HepG2 (cell line): ENCODE data around the gene HIGD1A. TPM values are rescaled to one million over a fixed set of nuclear protein-coding genes. Genes with fewer than 3 reads are reported as not detected.

ENCODE experiments used
- CEBPZ ChIP-seq: IDR thresholded peaks from 2 replicates; pipeline ENCODE4 v1.6.1; 2012; ENCODE audit warnings: low read length, improper control_type of control experiment
- DZIP1 ChIP-seq: sonication (generic); formaldehyde crosslinking; IDR thresholded peaks from 2 replicates; pipeline ENCODE4 v1.5.0; 2020; ENCODE audit warnings: mild to moderate bottlenecking, missing genetic modification reagents
- HNRNPL ChIP-seq: fragments of 200-400 bp; formaldehyde crosslinking; IDR thresholded peaks from 2 replicates; pipeline ENCODE4 v1.6.1; 2017; ENCODE audit warnings: mild to moderate bottlenecking, low read depth, low read length
- MTA1 ChIP-seq: sonication (generic); formaldehyde crosslinking; IDR thresholded peaks from 2 replicates; pipeline ENCODE4 v1.4.0; 2020; ENCODE audit warnings: missing genetic modification reagents, mild to moderate bottlenecking, borderline replicate concordance
- MXD1 ChIP-seq: sonication (generic); formaldehyde crosslinking; IDR thresholded peaks from 2 replicates; pipeline ENCODE4 v1.4.0; 2020; ENCODE audit warnings: mild to moderate bottlenecking, missing genetic modification reagents
- NFE2 ChIP-seq: sonication (generic); formaldehyde crosslinking; IDR thresholded peaks from 2 replicates; pipeline ENCODE4 v1.4.0; 2020; ENCODE audit warnings: missing genetic modification reagents
- NFYC ChIP-seq: IDR thresholded peaks from 2 replicates; pipeline ENCODE4 v1.6.1; 2016; ENCODE audit warnings: missing genetic modification reagents, missing compliant biosample characterization
- POLR2AphosphoS2 ChIP-seq: IDR thresholded peaks from 2 replicates; pipeline ENCODE4 v1.6.1; 2011; ENCODE audit warnings: low read depth, low read length, improper control_type of control experiment
- RCOR2 ChIP-seq: IDR thresholded peaks from 2 replicates; pipeline ENCODE4 v1.6.1; 2016; ENCODE audit warnings: missing biosample characterization, missing genetic modification reagents
- SKI ChIP-seq: fragments of 450-650 bp; IDR thresholded peaks from one replicate; pipeline ENCODE4 v1.6.1; 2018; ENCODE audit warnings: mild to moderate bottlenecking; ENCODE audit not compliant: partially characterized antibody
- SOX5 ChIP-seq: IDR thresholded peaks from 2 replicates; pipeline ENCODE4 v1.6.1; 2016; ENCODE audit warnings: borderline replicate concordance
- SUZ12 ChIP-seq: fragments of 150-350 bp; IDR thresholded peaks from 2 replicates; pipeline ENCODE4 v1.6.1; 2014; ENCODE audit warnings: low read depth, low read length
- ZBTB7B ChIP-seq: sonication (generic); formaldehyde crosslinking; IDR thresholded peaks from 2 replicates; pipeline ENCODE4 v1.4.0; 2020; ENCODE audit warnings: missing genetic modification reagents
- ZKSCAN8 ChIP-seq: IDR thresholded peaks from 2 replicates; pipeline ENCODE4 v1.6.1; 2016; ENCODE audit warnings: borderline replicate concordance, missing genetic modification reagents, missing compliant biosample characterization
- ZNF451 ChIP-seq: sonication (generic); formaldehyde crosslinking; IDR thresholded peaks from 2 replicates; pipeline ENCODE4 v1.5.0; 2020; ENCODE audit warnings: mild to moderate bottlenecking, missing genetic modification reagents
- ZNF605 ChIP-seq: sonication (generic); formaldehyde crosslinking; IDR thresholded peaks from 2 replicates; pipeline ENCODE4 v1.8.0; 2022; ENCODE audit warnings: mild to moderate bottlenecking, missing genetic modification reagents
- ZSCAN21 ChIP-seq: sonication (generic); formaldehyde crosslinking; IDR thresholded peaks from 2 replicates; pipeline ENCODE4 v1.8.0; 2022; ENCODE audit warnings: mild to moderate bottlenecking, missing genetic modification reagents, moderate library complexity, borderline replicate concordance
- polyA plus RNA-seq, 8 experiments: library from polyadenylated mRNA; depleted of rRNA in 3 of 8; stranded (reverse) in 7 of 8; unstranded in 1 of 8; fragments of >200 nt; fragmentation: Illumina TruSeq in 4 of 8; extraction: Trizol in 4 of 8; gene quantifications; 2 replicates each; pipeline versions ENCODE4 v1.2.1 to v1.2.3, GENCODE V29; 2011 to 2016; ENCODE audit warnings: low read depth in 4 of 8, missing spikeins in 1 of 8, mixed read lengths in 1 of 8; ENCODE audit not compliant: insufficient read depth in 1 of 8
- total RNA-seq, 5 experiments: library from RNA; depleted of rRNA; stranded (reverse); fragments of >200 nt; fragmentation: Illumina TruSeq; extraction: Trizol; gene quantifications; 2 replicates each; pipeline ENCODE4 v1.2.3, GENCODE V29; 2016; ENCODE audit warnings: low read depth in 1 of 5
- TF ChIP-seq, protein P1 (sequence below): sonication (generic); formaldehyde crosslinking; IDR thresholded peaks from 2 replicates; pipeline ENCODE4 v1.8.0; 2022; ENCODE audit warnings: mild to moderate bottlenecking, missing genetic modification reagents; ENCODE audit not compliant: insufficient replicate concordance
- TF ChIP-seq, protein P2 (sequence below): sonication (generic); formaldehyde crosslinking; IDR thresholded peaks from 2 replicates; pipeline ENCODE4 v1.4.0; 2020; ENCODE audit warnings: missing genetic modification reagents, borderline replicate concordance

The HIGD1A gene
- total and polyA plus RNA-seq, 2 of the 13 experiments (the other 11 are each of a cell fraction or from before 2014, with no cell fraction given): 222 to 253 TPM

DNA sequence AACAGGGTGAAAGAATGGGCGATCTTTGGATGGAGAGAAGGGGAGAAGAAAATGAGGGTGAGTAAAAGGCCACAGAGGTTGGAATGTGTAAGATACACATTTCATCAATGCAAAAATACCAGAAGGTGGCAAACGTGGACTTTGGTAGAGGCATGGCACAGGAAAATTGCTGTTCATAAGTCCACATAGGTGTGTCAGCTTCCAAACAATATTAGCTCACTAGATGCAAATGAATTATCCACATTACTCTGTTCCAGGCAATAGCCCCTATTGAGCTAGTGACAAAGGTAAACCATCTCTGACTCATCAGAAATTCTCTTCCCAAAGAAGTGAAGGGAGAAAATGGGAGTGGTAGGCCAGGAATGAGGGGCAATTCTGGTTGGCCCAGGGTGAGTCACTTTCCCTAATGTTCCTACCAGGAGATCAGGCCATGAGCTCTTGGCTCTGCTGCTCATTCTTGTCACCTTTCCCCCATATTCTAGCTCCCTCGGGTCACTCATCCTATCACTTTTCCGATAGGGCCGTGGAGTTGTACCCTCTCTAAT lies 24.9 kb upstream of the HIGD1A start (continued):
- TF ChIP-seq, protein P1, sequence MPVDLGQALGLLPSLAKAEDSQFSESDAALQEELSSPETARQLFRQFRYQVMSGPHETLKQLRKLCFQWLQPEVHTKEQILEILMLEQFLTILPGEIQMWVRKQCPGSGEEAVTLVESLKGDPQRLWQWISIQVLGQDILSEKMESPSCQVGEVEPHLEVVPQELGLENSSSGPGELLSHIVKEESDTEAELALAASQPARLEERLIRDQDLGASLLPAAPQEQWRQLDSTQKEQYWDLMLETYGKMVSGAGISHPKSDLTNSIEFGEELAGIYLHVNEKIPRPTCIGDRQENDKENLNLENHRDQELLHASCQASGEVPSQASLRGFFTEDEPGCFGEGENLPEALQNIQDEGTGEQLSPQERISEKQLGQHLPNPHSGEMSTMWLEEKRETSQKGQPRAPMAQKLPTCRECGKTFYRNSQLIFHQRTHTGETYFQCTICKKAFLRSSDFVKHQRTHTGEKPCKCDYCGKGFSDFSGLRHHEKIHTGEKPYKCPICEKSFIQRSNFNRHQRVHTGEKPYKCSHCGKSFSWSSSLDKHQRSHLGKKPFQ (CRISPR knock-in tag): no peak
- TF ChIP-seq CEBPZ (no peak), MXD1 (CRISPR knock-in tag) (no peak), POLR2AphosphoS2 (no peak), ZBTB7B (no peak), ZNF451 (CRISPR knock-in tag) (no peak), RCOR2 (peak; percentile 83), MTA1 (CRISPR knock-in tag) (no peak; the same call in 1 of the 2 replicates), SKI (peak; percentile 30), ZKSCAN8 (peak; percentile 58; the same call in 1 of the 2 replicates), ZSCAN21 (CRISPR knock-in tag) (no peak), DZIP1 (CRISPR knock-in tag) (no peak), NFE2 (CRISPR knock-in tag) (no peak), NFYC (CRISPR knock-in tag) (no peak), SOX5 (CRISPR knock-in tag) (peak; percentile 89), SUZ12 (no peak), ZNF605 (CRISPR knock-in tag) (0 out of 2 replicates have a peak, but pooled peaks have one; percentile 48), HNRNPL (0 out of 2 replicates have a peak, but pooled peaks have one; percentile 28)
- TF ChIP-seq, protein P2, sequence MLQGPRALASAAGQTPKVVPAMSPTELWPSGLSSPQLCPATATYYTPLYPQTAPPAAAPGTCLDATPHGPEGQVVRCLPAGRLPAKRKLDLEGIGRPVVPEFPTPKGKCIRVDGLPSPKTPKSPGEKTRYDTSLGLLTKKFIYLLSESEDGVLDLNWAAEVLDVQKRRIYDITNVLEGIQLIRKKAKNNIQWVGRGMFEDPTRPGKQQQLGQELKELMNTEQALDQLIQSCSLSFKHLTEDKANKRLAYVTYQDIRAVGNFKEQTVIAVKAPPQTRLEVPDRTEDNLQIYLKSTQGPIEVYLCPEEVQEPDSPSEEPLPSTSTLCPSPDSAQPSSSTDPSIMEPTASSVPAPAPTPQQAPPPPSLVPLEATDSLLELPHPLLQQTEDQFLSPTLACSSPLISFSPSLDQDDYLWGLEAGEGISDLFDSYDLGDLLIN (CRISPR knock-in tag): no peak
